ENCODE data around the gene OR8B3.
"Not testable (repeated sequence)": the region's sequence is repeated elsewhere in the genome, so short reads cannot be mapped to it uniquely, and the experiment has no call there.

The OR8B3 gene

GRCh38 chr11:124405581-124405980 is 6.8 kb upstream of the OR8B3 start:
- Mint-ChIP-seq H3K36me3 (no peaks in the 10 kb centered on the region), H3K9me3 (no peaks in the 10 kb centered on the region), H3K27ac (no peak overlapping the region), H3K27me3 (peaks cover 4% of the 10 kb centered on the region), H3K4me1 (peaks cover 3% of the 10 kb centered on the region), H3K4me3 (no peak overlapping the region)
- ATAC-seq (ENCODE audit: low read depth) (no peak), DNase-seq (ENCODE audit: low spot score in 2 of 2) (no peak)

- not testable (repeated sequence) for H3K36me3 Mint-ChIP-seq; H3K4me1 Mint-ChIP-seq; H3K27me3 Mint-ChIP-seq; H3K4me3 Mint-ChIP-seq; H3K9me3 Mint-ChIP-seq; ATAC-seq (ENCODE audit: low read depth); H3K27ac Mint-ChIP-seq; DNase-seq (ENCODE audit: low spot score in 2 of 2)
Observed at GRCh38 chr11:124403186-124403585, 4.4 kb upstream of the OR8B3 start.

GRCh38 chr11:124402326-124402922 is 3.6 kb upstream of the OR8B3 start:
- Mint-ChIP-seq H3K4me3 (no peak overlapping the region), H3K36me3 (no peaks in the 10 kb centered on the region), H3K27me3 (no peaks in the 10 kb centered on the region), H3K27ac (no peak overlapping the region), H3K4me1 (peaks cover 3% of the 10 kb centered on the region), H3K9me3 (no peaks in the 10 kb centered on the region)
- ATAC-seq (ENCODE audit: low read depth) (peak; percentile 71), DNase-seq (ENCODE audit: low spot score in 2 of 2) (peak; percentile 33 to 36)

GRCh38 chr11:124396847-124397246 is 2.0 kb downstream of the OR8B3 start:
- not testable (repeated sequence) for H3K27ac Mint-ChIP-seq; DNase-seq (ENCODE audit: low spot score in 2 of 2); ATAC-seq (ENCODE audit: low read depth); H3K9me3 Mint-ChIP-seq; H3K4me3 Mint-ChIP-seq; H3K36me3 Mint-ChIP-seq; H3K27me3 Mint-ChIP-seq; H3K4me1 Mint-ChIP-seq

GRCh38 chr11:124394408-124394807 is 4.4 kb downstream of the OR8B3 start:
- DNase-seq (ENCODE audit: low spot score in 2 of 2) (no peak), ATAC-seq (ENCODE audit: low read depth) (no peak)
- Mint-ChIP-seq H3K27me3 (peaks cover 2% of the 10 kb centered on the region), H3K9me3 (no peaks in the 10 kb centered on the region), H3K27ac (no peak overlapping the region), H3K36me3 (no peaks in the 10 kb centered on the region), H3K4me3 (no peak overlapping the region), H3K4me1 (no peaks in the 10 kb centered on the region)

GRCh38 chr11:124384399-124384798 is 14.4 kb downstream of the OR8B3 start, which contains the start of gene OR8B2:
Gene OR8B2, minus strand, starts transcription at chr11:124384499. Its CDS starts 1,156 bp downstream, at chr11:124383343.
- Mint-ChIP-seq H3K27me3 (peaks cover 4% of the 10 kb centered on the region), H3K4me3 (no peak within 1 kb of the TSS), H3K9me3 (no peaks in the 10 kb centered on the region), H3K36me3 (no peaks in the 10 kb centered on the region), H3K27ac (no peak within 1 kb of the TSS), H3K4me1 (no peaks in the 10 kb centered on the region)
- DNase-seq (ENCODE audit: low spot score in 2 of 2) (no peak), ATAC-seq (ENCODE audit: low read depth) (no peak)

- H3K27me3 Mint-ChIP-seq; H3K27ac Mint-ChIP-seq; H3K4me1 Mint-ChIP-seq; H3K4me3 Mint-ChIP-seq; DNase-seq (ENCODE audit: low spot score in 2 of 2); H3K9me3 Mint-ChIP-seq; H3K36me3 Mint-ChIP-seq; ATAC-seq (ENCODE audit: low read depth): not testable (repeated sequence)
Observed at GRCh38 chr11:124382857-124383256, 16.0 kb downstream of the OR8B3 start.

- Mint-ChIP-seq H3K4me1 (no peaks in the 10 kb centered on the region), H3K27ac (no peak overlapping the region), H3K4me3 (no peak overlapping the region)
Observed at GRCh38 chr11:124380585-124380984, 18.2 kb downstream of the OR8B3 start.

GRCh38 chr11:124376280-124376679 is 22.5 kb downstream of the OR8B3 start:
- Mint-ChIP-seq H3K36me3 (no peaks in the 10 kb centered on the region), H3K4me1 (no peaks in the 10 kb centered on the region), H3K4me3 (no peak overlapping the region), H3K9me3 (no peaks in the 10 kb centered on the region), H3K27ac (no peak overlapping the region), H3K27me3 (no peaks in the 10 kb centered on the region)
- no peak for DNase-seq (ENCODE audit: low spot score in 2 of 2)
- ATAC-seq (ENCODE audit: low read depth) = no peak

More at GRCh38 chr11:124380585-124380984, 18.2 kb downstream of the OR8B3 start:
- DNase-seq (ENCODE audit: low spot score in 2 of 2) (no peak), ATAC-seq (ENCODE audit: low read depth) (no peak)
- no peaks in the 10 kb centered on the region for H3K36me3 Mint-ChIP-seq
- no peaks in the 10 kb centered on the region for H3K9me3 Mint-ChIP-seq
- no peaks in the 10 kb centered on the region for H3K27me3 Mint-ChIP-seq

GRCh38 chr11:124359566-124359965 is 39.3 kb downstream of the OR8B3 start:
- ATAC-seq (ENCODE audit: low read depth) (no peak), DNase-seq (ENCODE audit: low spot score in 2 of 2) (no peak)
- Mint-ChIP-seq H3K4me1 (peaks cover 3% of the 10 kb centered on the region), H3K36me3 (no peaks in the 10 kb centered on the region), H3K4me3 (no peak overlapping the region), H3K27ac (no peak overlapping the region), H3K27me3 (no peaks in the 10 kb centered on the region), H3K9me3 (peaks cover 3% of the 10 kb centered on the region)

GRCh38 chr11:124346311-124346955 is 52.4 kb downstream of the OR8B3 start:
- Mint-ChIP-seq H3K4me1 (no peaks in the 10 kb centered on the region), H3K36me3 (no peaks in the 10 kb centered on the region), H3K27me3 (peaks cover 2% of the 10 kb centered on the region), H3K27ac (no peak overlapping the region), H3K9me3 (peaks cover 2% of the 10 kb centered on the region), H3K4me3 (no peak overlapping the region)
- DNase-seq (ENCODE audit: low spot score in 2 of 2) = no peak
- no peak for ATAC-seq (ENCODE audit: low read depth)

Measured in memory B cell (primary cell).